Lower lobe of right lung (tissue), 2 donors: ENCODE results near the gene POC1A. TPM values are rescaled to one million over a fixed set of nuclear protein-coding genes. Genes with fewer than 3 reads are reported as not detected.

ENCODE experiments used
- ATAC-seq, 2 donors: fragments of 200-7000 bp; cut with Tn5 transposase; one replicate each; pipeline ENCODE4 v1.9.1; 2020 to 2022; ENCODE audit warnings: mild to moderate bottlenecking in 2 of 2, moderate library complexity in 2 of 2
- DNase-seq: peaks from one replicate; pipeline ENCODE4 v3.0.0-alpha.2; 2020
- H3K27ac ChIP-seq: fragments of 200-600 bp; one replicate; pipeline ENCODE4 v1.8.0; 2022
- H3K27me3 ChIP-seq: fragments of 200-600 bp; one replicate; pipeline ENCODE4 v1.8.0; 2022; ENCODE audit warnings: low read depth
- H3K36me3 ChIP-seq: fragments of 200-600 bp; one replicate; pipeline ENCODE4 v1.8.0; 2022; ENCODE audit warnings: mild to moderate bottlenecking
- H3K4me1 ChIP-seq: fragments of 200-600 bp; one replicate; pipeline ENCODE4 v1.8.0; 2022
- H3K4me3 ChIP-seq: fragments of 200-600 bp; one replicate; pipeline ENCODE4 v1.8.0; 2022; ENCODE audit warnings: mild to moderate bottlenecking
- H3K9me3 ChIP-seq: fragments of 200-600 bp; one replicate; pipeline ENCODE4 v1.8.0; 2022
- intact Hi-C: fragments of 100-400 bp; cut with DNase I; formaldehyde crosslinking; loops from one replicate; pipeline ENCODE4 v1.11.0; 2022
- total RNA-seq: library from RNA; stranded (reverse); fragmentation: NEBNext Ultra II Directional; extraction: Animal tissue kit (Norgen Biotek cat#: 25700); gene quantifications from one replicate; pipeline ENCODE4 v1.2.1, GENCODE V29; 2021
- TF ChIP-seq, protein P1 (sequence below): fragments of 200-600 bp; IDR thresholded peaks from one replicate; pipeline ENCODE4 v1.8.0; 2022; ENCODE audit warnings: antibody characterized with exemption, mild to moderate bottlenecking
- donor health status: DM: no; HTN: yes; CAD: no; lungs with severe emphysema.

POC1A gene
- total RNA-seq, 1 donor from 2014 or later: 2.7 TPM

- TF ChIP-seq, protein P1, sequence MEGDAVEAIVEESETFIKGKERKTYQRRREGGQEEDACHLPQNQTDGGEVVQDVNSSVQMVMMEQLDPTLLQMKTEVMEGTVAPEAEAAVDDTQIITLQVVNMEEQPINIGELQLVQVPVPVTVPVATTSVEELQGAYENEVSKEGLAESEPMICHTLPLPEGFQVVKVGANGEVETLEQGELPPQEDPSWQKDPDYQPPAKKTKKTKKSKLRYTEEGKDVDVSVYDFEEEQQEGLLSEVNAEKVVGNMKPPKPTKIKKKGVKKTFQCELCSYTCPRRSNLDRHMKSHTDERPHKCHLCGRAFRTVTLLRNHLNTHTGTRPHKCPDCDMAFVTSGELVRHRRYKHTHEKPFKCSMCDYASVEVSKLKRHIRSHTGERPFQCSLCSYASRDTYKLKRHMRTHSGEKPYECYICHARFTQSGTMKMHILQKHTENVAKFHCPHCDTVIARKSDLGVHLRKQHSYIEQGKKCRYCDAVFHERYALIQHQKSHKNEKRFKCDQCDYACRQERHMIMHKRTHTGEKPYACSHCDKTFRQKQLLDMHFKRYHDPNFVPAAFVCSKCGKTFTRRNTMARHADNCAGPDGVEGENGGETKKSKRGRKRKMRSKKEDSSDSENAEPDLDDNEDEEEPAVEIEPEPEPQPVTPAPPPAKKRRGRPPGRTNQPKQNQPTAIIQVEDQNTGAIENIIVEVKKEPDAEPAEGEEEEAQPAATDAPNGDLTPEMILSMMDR: no peak
- peaks cover 72% of the 10 kb centered on the region for H3K4me1 ChIP-seq
Measured at GRCh38 chr3:52195291-52195597, 41.0 kb upstream of the POC1A start.

GRCh38 chr3:52194485-52195290 is 40.5 kb upstream of the POC1A start:
- DNase-seq (peak; percentile 88), ATAC-seq (peak; percentile 11 to 47)
- TF ChIP-seq, protein P1: no peak
- Histone ChIP-seq H3K9me3 (no peaks in the 10 kb centered on the region), H3K27ac (no peak overlapping the region), H3K4me3 (no peak overlapping the region), H3K27me3 (no peaks in the 10 kb centered on the region), H3K4me1 (peaks cover 72% of the 10 kb centered on the region), H3K36me3 (peaks cover 6% of the 10 kb centered on the region)
- intact Hi-C loops: no loop called here

More at GRCh38 chr3:52195291-52195597, 41.0 kb upstream of the POC1A start:
- Histone ChIP-seq H3K36me3 (peaks cover 12% of the 10 kb centered on the region), H3K27me3 (no peaks in the 10 kb centered on the region), H3K9me3 (no peaks in the 10 kb centered on the region), H3K27ac (peak overlapping the region; percentile 91), H3K4me3 (no peak overlapping the region)
- intact Hi-C loops: no loop called here
- DNase-seq (no peak), ATAC-seq (no peak)

DNA sequence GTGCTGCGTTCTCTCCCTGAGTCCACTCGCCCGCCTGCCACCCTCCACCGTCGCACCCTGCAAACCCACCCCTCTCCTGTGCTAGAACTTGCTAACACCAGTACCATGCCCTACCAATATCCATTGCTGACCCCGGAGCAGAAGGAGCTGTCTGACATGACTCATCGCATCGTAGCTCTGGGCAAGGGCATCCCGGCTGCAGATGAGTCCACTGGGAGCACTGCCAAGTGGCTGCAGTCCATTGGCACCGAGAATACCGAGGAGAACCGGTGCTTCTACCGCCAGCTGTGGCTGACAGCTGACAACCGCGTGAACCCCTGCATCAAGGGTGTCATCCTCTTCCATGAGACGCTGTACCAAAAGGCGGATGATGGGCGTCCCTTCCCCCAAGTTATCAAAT is 38.8 kb upstream of the POC1A start:
- TF ChIP-seq, protein P1: no peak
- intact Hi-C loops: no loop called here
- DNase-seq (no peak), ATAC-seq (no peak)
- Histone ChIP-seq H3K27ac (no peak overlapping the region), H3K9me3 (no peaks in the 10 kb centered on the region), H3K27me3 (no peaks in the 10 kb centered on the region), H3K4me3 (no peak overlapping the region), H3K4me1 (peaks cover 66% of the 10 kb centered on the region), H3K36me3 (no peaks in the 10 kb centered on the region)

DNA sequence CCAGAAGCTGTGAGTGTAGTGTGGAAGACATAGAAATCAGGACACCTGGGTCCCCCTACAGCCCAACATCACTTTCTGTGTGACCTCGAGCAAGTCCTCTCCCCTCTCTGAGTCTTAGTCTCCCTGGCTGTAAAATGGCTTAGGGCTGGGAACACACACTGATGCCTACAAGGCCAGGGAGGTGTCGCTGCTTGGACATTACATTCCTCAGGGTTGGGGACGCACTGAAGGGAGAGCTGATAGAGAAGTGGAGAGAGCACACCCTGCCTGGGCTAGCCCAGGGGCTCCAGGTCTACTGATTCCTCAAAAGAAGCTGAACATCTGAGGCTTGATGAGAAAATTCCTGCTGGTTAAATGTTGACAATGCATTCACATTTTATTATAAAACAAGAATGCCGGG is 37.4 kb upstream of the POC1A start:
- H3K4me3 ChIP-seq: no peak overlapping the region
- no peaks in the 10 kb centered on the region for H3K36me3 ChIP-seq
- intact Hi-C loops: no loop called here
- no peak for DNase-seq
- no peaks in the 10 kb centered on the region for H3K9me3 ChIP-seq
- TF ChIP-seq, protein P1: no peak
- H3K27ac ChIP-seq: peak overlapping the region; percentile 41
- H3K4me1 ChIP-seq: peaks cover 54% of the 10 kb centered on the region
- no peaks in the 10 kb centered on the region for H3K27me3 ChIP-seq
- no peak for ATAC-seq

DNA sequence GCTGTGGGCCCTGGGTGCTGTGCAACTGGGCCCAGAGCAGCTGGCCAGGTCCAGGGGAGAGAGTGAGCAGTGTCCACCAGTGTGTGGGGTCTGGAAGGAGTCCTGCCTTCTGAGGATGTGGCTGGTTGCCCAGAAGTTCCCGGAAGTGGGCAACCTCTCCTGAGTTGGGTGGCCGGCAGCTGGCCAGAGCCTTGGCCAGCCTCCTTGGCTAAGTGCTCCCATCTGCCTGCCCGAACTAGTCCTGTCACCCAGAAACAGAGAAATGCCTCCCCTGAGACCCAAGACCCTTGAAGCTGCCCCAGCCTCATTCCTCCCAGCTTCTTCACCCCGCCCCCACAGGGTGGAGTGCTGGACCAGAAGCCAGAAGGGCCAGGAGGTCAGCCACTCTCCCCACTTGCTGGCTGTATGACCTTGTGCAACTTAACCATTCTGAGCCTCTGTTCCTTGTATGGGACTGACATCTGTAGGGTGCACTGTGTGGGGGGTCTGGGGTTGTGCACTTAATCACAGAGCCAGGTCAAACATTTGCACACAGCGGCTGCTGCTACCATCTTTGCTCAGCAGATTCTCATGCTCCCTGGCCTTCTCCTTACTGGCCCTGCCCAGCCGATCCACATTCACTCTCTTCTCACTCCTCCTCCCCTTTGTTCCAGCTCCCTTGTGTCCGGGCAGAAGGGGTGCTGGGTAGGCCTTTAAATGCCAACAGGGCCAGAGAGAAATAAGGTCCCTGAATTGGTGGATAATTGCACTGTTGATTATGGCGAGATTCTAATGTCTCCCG is 36.3 kb upstream of the POC1A start:
- DNase-seq: peak; percentile 65

More for the DNA sequence above, 36.3 kb upstream of the POC1A start:
- Histone ChIP-seq H3K27ac (peak overlapping the region; percentile 71), H3K36me3 (no peaks in the 10 kb centered on the region), H3K4me3 (no peak overlapping the region), H3K4me1 (peaks cover 42% of the 10 kb centered on the region), H3K27me3 (no peaks in the 10 kb centered on the region), H3K9me3 (no peaks in the 10 kb centered on the region)
- intact Hi-C loops: no loop called here
- TF ChIP-seq, protein P1: no peak
- peak; percentile 41 to 54 for ATAC-seq
